Measurements from ENCODE around the gene LARGE1.

LARGE1 gene

DNA sequence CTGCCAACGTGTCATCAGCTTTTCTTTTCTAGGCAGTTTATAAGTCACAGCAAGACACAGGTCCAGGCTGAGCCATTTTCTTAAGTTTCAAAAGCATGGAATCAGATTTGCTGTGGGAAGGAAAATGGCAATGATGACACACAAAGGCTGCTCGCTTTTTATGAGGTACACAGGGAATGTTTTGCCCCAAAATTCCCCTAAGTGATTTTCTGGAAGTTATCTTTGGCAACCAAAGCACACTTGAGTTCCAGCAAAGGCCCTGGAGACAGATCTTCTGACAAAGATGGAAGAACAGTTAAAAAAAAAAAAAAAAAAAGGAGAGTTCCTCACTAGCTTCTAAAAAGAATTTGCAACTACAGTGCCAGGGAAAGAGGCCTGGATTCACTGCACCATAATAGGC lies 260.8 kb downstream of the LARGE1 start:
- no peaks in the 10 kb centered on the region for H3K27me3 ChIP-seq

DNA sequence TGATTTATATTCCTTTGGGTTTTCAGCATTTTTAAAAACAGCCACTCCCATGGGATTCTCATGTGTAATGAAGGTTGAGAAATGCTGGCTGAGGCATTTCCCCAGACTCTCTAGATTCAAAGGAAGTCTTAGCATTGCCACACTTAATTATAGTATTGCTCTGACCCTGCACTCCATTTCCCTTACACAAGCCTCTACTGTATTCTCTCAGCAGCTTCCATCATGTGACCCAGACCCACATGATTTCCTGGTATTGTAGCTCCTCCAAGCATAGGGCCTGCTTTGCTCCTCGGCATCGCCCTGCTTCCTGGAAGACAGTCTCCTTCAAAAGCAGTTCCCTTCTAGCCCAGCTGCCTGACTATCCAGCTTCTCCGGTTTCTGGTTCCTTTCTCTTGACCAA lies 261.5 kb downstream of the LARGE1 start:
- no peak overlapping the region for H3K4me3 ChIP-seq (ENCODE audit: low read depth, low read length)
- H3K27me3 ChIP-seq = no peaks in the 10 kb centered on the region
- H3K9me3 ChIP-seq = no peaks in the 10 kb centered on the region
- no peak for DNase-seq
- H3K4me1 ChIP-seq = no peaks in the 10 kb centered on the region
- TF ChIP-seq, protein P1, sequence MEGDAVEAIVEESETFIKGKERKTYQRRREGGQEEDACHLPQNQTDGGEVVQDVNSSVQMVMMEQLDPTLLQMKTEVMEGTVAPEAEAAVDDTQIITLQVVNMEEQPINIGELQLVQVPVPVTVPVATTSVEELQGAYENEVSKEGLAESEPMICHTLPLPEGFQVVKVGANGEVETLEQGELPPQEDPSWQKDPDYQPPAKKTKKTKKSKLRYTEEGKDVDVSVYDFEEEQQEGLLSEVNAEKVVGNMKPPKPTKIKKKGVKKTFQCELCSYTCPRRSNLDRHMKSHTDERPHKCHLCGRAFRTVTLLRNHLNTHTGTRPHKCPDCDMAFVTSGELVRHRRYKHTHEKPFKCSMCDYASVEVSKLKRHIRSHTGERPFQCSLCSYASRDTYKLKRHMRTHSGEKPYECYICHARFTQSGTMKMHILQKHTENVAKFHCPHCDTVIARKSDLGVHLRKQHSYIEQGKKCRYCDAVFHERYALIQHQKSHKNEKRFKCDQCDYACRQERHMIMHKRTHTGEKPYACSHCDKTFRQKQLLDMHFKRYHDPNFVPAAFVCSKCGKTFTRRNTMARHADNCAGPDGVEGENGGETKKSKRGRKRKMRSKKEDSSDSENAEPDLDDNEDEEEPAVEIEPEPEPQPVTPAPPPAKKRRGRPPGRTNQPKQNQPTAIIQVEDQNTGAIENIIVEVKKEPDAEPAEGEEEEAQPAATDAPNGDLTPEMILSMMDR (IDR thresholded peaks at IDR 0.05; ENCODE audit: low read depth, low read length) = no peak
- no peaks in the 10 kb centered on the region for H3K36me3 ChIP-seq

More for the DNA sequence above, 260.8 kb downstream of the LARGE1 start:
- H3K4me3 ChIP-seq (ENCODE audit: low read depth, low read length) = no peak overlapping the region
- TF ChIP-seq, protein P1 (IDR thresholded peaks at IDR 0.05; ENCODE audit: low read depth, low read length) = no peak
- DNase-seq = no peak
- no peaks in the 10 kb centered on the region for H3K4me1 ChIP-seq
- H3K9me3 ChIP-seq = no peaks in the 10 kb centered on the region
- H3K36me3 ChIP-seq = no peaks in the 10 kb centered on the region

DNA sequence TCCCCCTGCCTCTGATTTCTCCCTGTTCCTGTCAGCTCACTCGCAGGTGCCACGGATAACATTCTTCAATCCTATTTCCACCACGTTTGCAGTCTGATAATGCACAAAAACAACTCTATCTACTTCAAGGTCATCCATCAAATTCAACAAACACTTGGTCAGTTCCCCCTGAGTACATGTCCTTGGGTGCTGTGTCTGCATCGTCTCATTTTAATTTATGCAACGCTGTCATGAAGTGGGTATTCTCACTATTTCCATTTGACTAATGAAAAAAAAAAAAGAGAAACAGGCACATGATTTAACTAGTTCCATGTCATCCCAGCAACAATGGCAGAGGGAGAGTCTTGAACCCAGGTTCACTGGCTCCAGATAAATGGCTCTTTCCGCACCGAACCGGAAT lies 262.6 kb downstream of the LARGE1 start:
- TF ChIP-seq, protein P1 (IDR thresholded peaks at IDR 0.05; ENCODE audit: low read depth, low read length) = no peak
- no peaks in the 10 kb centered on the region for H3K27me3 ChIP-seq

DNA sequence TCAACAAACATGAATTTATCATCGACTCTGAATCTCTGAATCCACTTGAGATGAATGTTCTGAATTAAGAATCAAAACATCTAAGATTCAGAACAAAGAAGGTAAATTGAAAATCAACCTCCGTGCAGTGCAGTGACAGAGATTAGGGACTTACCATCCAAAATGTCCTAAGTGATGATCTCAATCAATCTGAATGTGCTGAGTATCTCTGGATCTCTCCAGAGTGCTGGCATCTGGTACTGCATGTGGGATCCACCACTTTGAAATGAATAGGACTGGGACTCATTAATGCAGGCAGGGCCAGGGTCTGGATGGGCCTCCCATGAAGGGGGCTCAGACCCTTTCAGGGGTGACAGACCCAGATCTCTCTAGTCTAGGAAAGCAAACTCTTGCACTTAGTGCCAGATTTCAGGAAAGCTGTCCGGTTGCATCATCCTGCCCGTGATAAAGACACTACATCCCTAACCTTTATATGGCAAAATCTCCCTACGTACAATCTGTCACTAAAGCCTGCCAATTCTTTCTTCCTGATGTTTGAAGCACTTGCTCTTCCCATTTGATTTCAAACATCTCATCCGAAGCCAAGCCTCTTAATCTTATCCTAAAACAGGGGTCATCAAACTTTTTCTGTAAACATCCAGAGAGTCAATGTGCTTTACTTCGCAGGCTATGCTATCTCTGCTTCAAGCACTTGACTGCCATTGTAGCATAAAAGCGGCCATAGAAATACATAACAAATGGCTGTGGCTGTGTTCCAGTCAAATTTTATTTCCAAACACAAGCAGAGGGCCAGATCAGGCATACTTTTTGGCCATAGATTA lies 263.3 kb downstream of the LARGE1 start:
- DNase-seq = no peak
- Histone ChIP-seq H3K27me3 (no peaks in the 10 kb centered on the region), H3K36me3 (no peaks in the 10 kb centered on the region), H3K9me3 (no peaks in the 10 kb centered on the region), H3K4me3 (ENCODE audit: low read depth, low read length) (no peak overlapping the region), H3K4me1 (no peaks in the 10 kb centered on the region)
- TF ChIP-seq, protein P1 (IDR thresholded peaks at IDR 0.05; ENCODE audit: low read depth, low read length) = no peak

More for the DNA sequence above, 262.6 kb downstream of the LARGE1 start:
- no peaks in the 10 kb centered on the region for H3K9me3 ChIP-seq
- no peak for DNase-seq
- H3K4me1 ChIP-seq = no peaks in the 10 kb centered on the region
- H3K36me3 ChIP-seq = no peaks in the 10 kb centered on the region
- H3K4me3 ChIP-seq (ENCODE audit: low read depth, low read length) = no peak overlapping the region

DNA sequence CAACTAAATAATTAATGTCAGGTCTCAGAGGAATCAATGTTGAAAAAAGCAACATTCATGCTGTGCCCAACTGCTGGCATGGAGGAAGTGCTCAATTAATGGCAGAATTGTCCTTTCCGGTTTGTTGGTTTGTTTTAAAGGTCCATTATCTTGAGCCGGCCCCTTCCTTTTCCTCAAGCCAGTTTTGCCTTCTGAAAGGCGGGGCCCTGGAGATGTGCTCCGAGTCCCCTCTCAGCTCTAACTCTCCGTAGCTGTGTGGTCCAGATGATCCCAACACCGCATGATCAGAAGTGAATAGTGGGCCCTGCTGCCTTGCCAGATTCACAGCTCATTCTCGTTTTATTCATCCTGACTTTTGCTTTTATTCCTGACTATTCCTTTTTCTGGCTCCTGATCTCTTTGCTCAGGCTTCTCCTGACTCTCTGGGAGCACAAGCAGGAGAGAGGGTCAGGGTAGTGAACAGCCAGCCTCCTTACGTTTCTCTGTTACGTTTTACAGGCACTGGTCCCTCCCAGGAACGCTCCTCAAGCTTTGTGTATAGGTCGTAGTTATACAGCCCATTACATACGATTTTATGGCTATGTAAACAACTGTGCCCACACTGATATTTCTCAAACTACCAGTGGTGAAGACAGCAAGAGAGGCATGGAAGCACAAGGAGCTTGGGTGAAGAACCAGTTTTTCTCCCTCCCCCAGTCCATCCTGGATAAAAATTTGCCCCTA lies 265.9 kb downstream of the LARGE1 start:
- no peaks in the 10 kb centered on the region for H3K27me3 ChIP-seq
- TF ChIP-seq, protein P1 (IDR thresholded peaks at IDR 0.05; ENCODE audit: low read depth, low read length) = no peak
- DNase-seq = no peak
- no peak overlapping the region for H3K4me3 ChIP-seq (ENCODE audit: low read depth, low read length)
- H3K36me3 ChIP-seq = no peaks in the 10 kb centered on the region
- H3K4me1 ChIP-seq = no peaks in the 10 kb centered on the region
- no peaks in the 10 kb centered on the region for H3K9me3 ChIP-seq

All from BE2C (cell line).